Fibroblast of skin of right quadriceps (primary cell): ENCODE data around the gene ZFC3H1.
"Not testable (repeated sequence)": the region's sequence is repeated elsewhere in the genome, so short reads cannot be mapped to it uniquely, and the experiment has no call there.

Source experiments
- DNase-seq: peaks from one replicate; pipeline ENCODE4 v3.0.0-alpha.2; 2013

Gene ZFC3H1

GRCh38 chr12:71626098-71626497, 37.5 kb downstream of the ZFC3H1 start:
- no peak for DNase-seq

GRCh38 chr12:71625476-71625875, 38.2 kb downstream of the ZFC3H1 start:
- DNase-seq, result no peak

GRCh38 chr12:71621938-71622337, 41.7 kb downstream of the ZFC3H1 start:
- DNase-seq, result no peak

- DNase-seq, result no peak
Observed at GRCh38 chr12:71610031-71610795, 53.4 kb downstream of the ZFC3H1 start.

GRCh38 chr12:71607494-71608330, 55.9 kb downstream of the ZFC3H1 start:
- DNase-seq, result no peak

GRCh38 chr12:71605039-71605438, 58.6 kb downstream of the ZFC3H1 start:
- no peak for DNase-seq

GRCh38 chr12:71602761-71603577, 60.7 kb downstream of the ZFC3H1 start:
- DNase-seq, result no peak

GRCh38 chr12:71601546-71601945, 62.1 kb downstream of the ZFC3H1 start:
- no peak for DNase-seq

- no peak for DNase-seq
Observed at GRCh38 chr12:71599210-71599609, 64.4 kb downstream of the ZFC3H1 start.

- DNase-seq, result peak; percentile 22
Observed at GRCh38 chr12:71594214-71594948, 69.3 kb downstream of the ZFC3H1 start.

- no peak for DNase-seq
Observed at GRCh38 chr12:71592841-71593240, 70.8 kb downstream of the ZFC3H1 start.

GRCh38 chr12:71591601-71592000, 72.0 kb downstream of the ZFC3H1 start:
- no peak for DNase-seq

GRCh38 chr12:71589478-71589881, 74.2 kb downstream of the ZFC3H1 start:
- DNase-seq, result peak; percentile 15

GRCh38 chr12:71587012-71587411, 76.6 kb downstream of the ZFC3H1 start:
- DNase-seq, result no peak

GRCh38 chr12:71585218-71585617, 78.4 kb downstream of the ZFC3H1 start:
- DNase-seq, result no peak

GRCh38 chr12:71584356-71584755, 79.3 kb downstream of the ZFC3H1 start:
- DNase-seq, result no peak

- no peak for DNase-seq
Observed at GRCh38 chr12:71582925-71583324, 80.7 kb downstream of the ZFC3H1 start.

- DNase-seq, result no peak
Observed at GRCh38 chr12:71581206-71581605, 82.4 kb downstream of the ZFC3H1 start.

GRCh38 chr12:71578694-71579258, 84.9 kb downstream of the ZFC3H1 start:
- no peak for DNase-seq

- DNase-seq, result no peak
Observed at GRCh38 chr12:71576496-71576895, 87.2 kb downstream of the ZFC3H1 start.

- not testable (repeated sequence) for DNase-seq
Observed at GRCh38 chr12:71569885-71570284, 93.8 kb downstream of the ZFC3H1 start.

- DNase-seq, result no peak
Observed at GRCh38 chr12:71567537-71567936, 96.1 kb downstream of the ZFC3H1 start.
